ENCODE measurements around the gene MAGOH. TPM values are rescaled to one million over a fixed set of nuclear protein-coding genes. Genes with fewer than 3 reads are reported as not detected.

The MAGOH gene
- total and polyA plus RNA-seq, 2 of the 13 experiments (the other 11 are each of a cell fraction or from before 2014, with no cell fraction given) = 24.1 to 87.0 TPM

- DNase-seq (ENCODE audit: low spot score) (no peak), FAIRE-seq (no peak), ATAC-seq (no peak)
- Histone ChIP-seq H2AFZ (ENCODE audit: low read length) (no peak overlapping the region), H4K20me1 (ENCODE audit: insufficient read depth, low read length) (no peaks in the 10 kb centered on the region), H3K27ac (ENCODE audit: extremely low read length, insufficient read depth, low read length) (no peak overlapping the region), H3K36me3 (replicated peaks in 1 of 2; ENCODE audit: control insufficient read depth in 1 of 2, insufficient read depth in 2 of 2, low read length in 2 of 2) (peaks cover 18 to 68% of the 10 kb centered on the region in 2 experiments), H3K27me3 (ENCODE audit: control insufficient read depth in 1 of 2, insufficient read depth in 2 of 2, low read length in 2 of 2) (no peaks in the 10 kb centered on the region), H3K4me1 (ENCODE audit: insufficient read depth, low read length) (no peaks in the 10 kb centered on the region), H3K4me3 (replicated peaks in 1 of 3; ENCODE audit: insufficient read depth in 1 of 3, low read depth in 2 of 3, low read length in 3 of 3) (no peak overlapping the region), H3K79me2 (ENCODE audit: insufficient read depth, low read length) (no peaks in the 10 kb centered on the region), H3K4me2 (ENCODE audit: low read depth, low read length) (no peak overlapping the region), H3K9me3 (ENCODE audit: low read length) (no peaks in the 10 kb centered on the region), H3K9ac (ENCODE audit: insufficient read depth, low read depth, low read length) (no peak overlapping the region)
- no peak for TF ChIP-seq NR2C2 (CRISPR knock-in tag; IDR thresholded peaks at IDR 0.05; ENCODE audit: borderline replicate concordance)
- no peak for TF ChIP-seq ZNF615 (CRISPR knock-in tag; IDR thresholded peaks at IDR 0.05; ENCODE audit: borderline replicate concordance)
- no peak for TF ChIP-seq ZNF619 (CRISPR knock-in tag; IDR thresholded peaks at IDR 0.05)
- TF ChIP-seq FOXO4 (CRISPR knock-in tag; conservative IDR thresholded peaks at IDR 0.05) = no peak
- no peak for TF ChIP-seq ZNF784 (CRISPR knock-in tag; IDR thresholded peaks at IDR 0.05; ENCODE audit: borderline replicate concordance)
- no peak for TF ChIP-seq PRDM10 (CRISPR knock-in tag; IDR thresholded peaks at IDR 0.05; ENCODE audit: low read depth)
- no peak for TF ChIP-seq ZZZ3 (CRISPR knock-in tag; IDR thresholded peaks at IDR 0.05; ENCODE audit: borderline replicate concordance)
- TF ChIP-seq ONECUT2 (CRISPR knock-in tag; IDR thresholded peaks at IDR 0.05) = no peak
- no peak for TF ChIP-seq ZNF569 (CRISPR knock-in tag; IDR thresholded peaks at IDR 0.05; ENCODE audit: borderline replicate concordance)
- TF ChIP-seq GTF2F1 (IDR thresholded peaks at IDR 0.05; ENCODE audit: low read length) = no peak
- no peak for TF ChIP-seq HOXA9 (CRISPR knock-in tag; IDR thresholded peaks at IDR 0.05; ENCODE audit: borderline replicate concordance)
- no peak for TF ChIP-seq DMTF1 (CRISPR knock-in tag; IDR thresholded peaks at IDR 0.05)
- no peak for TF ChIP-seq REPIN1 (CRISPR knock-in tag; IDR thresholded peaks at IDR 0.05; ENCODE audit: borderline replicate concordance, low read depth)
- no peak for TF ChIP-seq ZFX (CRISPR knock-in tag; IDR thresholded peaks at IDR 0.05; ENCODE audit: low read depth)
- TF ChIP-seq CBFB (CRISPR knock-in tag; IDR thresholded peaks at IDR 0.05) = no peak
- intact Hi-C loops (cut with micrococcal nuclease; ENCODE audit: unreplicated experiment) (no loop called here), in situ Hi-C loops (cut with HindIII; ENCODE audit: extremely low pct_ligation_motif_present, low pct_unique_long_range_greater_than_20kb) (no loop called here)
- no TSS peak for BruUV-seq (replicated peaks)
- ChIA-PET CTCF (ENCODE audit: low intra/inter-chr PET ratio, low total read pairs) (no interaction called here), POLR2A (no interaction called here)
- 98% methylated on average over 5 of the region's 5 CpGs for WGBS (ENCODE audit: low lambda C conversion rate)
These were observed 19.2 kb upstream of the MAGOH start for GRCh38 chr1:53257454-53258081.

Measured in HepG2 (cell line).